GM12878 (cell line): ENCODE measurements around the gene CALY.
"Not testable (repeated sequence)": the region's sequence is repeated elsewhere in the genome, so short reads cannot be mapped to it uniquely, and the experiment has no call there.

Source experiments
- IRF4 ChIP-seq: IDR thresholded peaks from 2 replicates; pipeline ENCODE4 v1.6.1; 2011; ENCODE audit warnings: low read depth, low read length
- JUND ChIP-seq: IDR thresholded peaks from 2 replicates; pipeline ENCODE4 v1.6.1; 2012; ENCODE audit warnings: low read depth, mild to moderate bottlenecking, low read length, improper control_type of control experiment, moderate library complexity
- TCF7 ChIP-seq: IDR thresholded peaks from 2 replicates; pipeline ENCODE4 v1.6.1; 2014; ENCODE audit warnings: antibody characterized with exemption, borderline replicate concordance

GRCh38 chr10:133367461-133367860 lies 30.8 kb upstream of the CALY start:
- TF ChIP-seq IRF4, TCF7, JUND: not testable (repeated sequence)
